ENCODE measurements around the gene RHOC. TPM values are rescaled to one million over a fixed set of nuclear protein-coding genes. Genes with fewer than 3 reads are reported as not detected.

The RHOC gene
- total RNA-seq, 5 donors from 2014 or later (not counting 1 experiment from before 2014, with no cell fraction given), result 6.0 to 33.2 (median 12.1) TPM

GRCh38 chr1:112704934-112705627 lies 1.8 kb downstream of the RHOC start:
- peaks cover 0 to 4% of the 10 kb centered on the region in 2 experiments for H3K27me3 ChIP-seq (replicated peaks in 1 of 2; ENCODE audit: control insufficient read depth in 2 of 2, extremely low read depth in 1 of 2, insufficient read depth in 2 of 2, low read length in 1 of 2)
- peaks cover 0 to 7% of the 10 kb centered on the region in 2 donors for H3K36me3 ChIP-seq (ENCODE audit: control insufficient read depth in 2 of 2, extremely low read depth in 1 of 2, insufficient read depth in 1 of 2, low read length in 1 of 2)
- Mint-ChIP-seq H3K27ac (peak overlapping the region; percentile 79 to 82), H3K4me1 (peaks cover 53 to 67% (median 54%) of the 10 kb centered on the region in 3 donors), H3K9me3 (no peaks in the 10 kb centered on the region), H3K4me3 (peak overlapping the region; percentile 61 to 74 (median 69)), H3K27me3 (no peaks in the 10 kb centered on the region), H3K36me3 (no peaks in the 10 kb centered on the region)
- DNase-seq (peak in 27 of 35 experiments; percentile 22 to 71 (median 43)), ATAC-seq (replicated peaks in 1 of 4) (peak; percentile 67 to 77 (median 70))
- CTCF ChIA-PET, result interaction anchor here (0.6 to 1.6 kb wide), 5 partner anchors 11 to 315 kb away, joined by 3 to 17 read pairs (median 4); partner anchors contain the start of gene PPM1J (in 1 of the 2)
- H3K4me1 ChIP-seq (ENCODE audit: control insufficient read depth in 1 of 2, extremely low read depth in 1 of 2, insufficient read depth in 2 of 2, low read length in 2 of 2), result peaks cover 15 to 62% of the 10 kb centered on the region in 2 experiments
- POLR2A ChIA-PET, result interaction anchor here in 1 of 2 donors (0.6 kb wide), 1 partner anchor 250 kb away, joined by 3 read pairs; no protein-coding TSS in a partner anchor
- H3K4me3 ChIP-seq (ENCODE audit: control insufficient read depth in 1 of 2, extremely low read depth in 1 of 2, low read length in 1 of 2), result peak overlapping the region in 1 of 2 donors; percentile 27
- no peaks in the 10 kb centered on the region for H3K9me3 ChIP-seq
- peak overlapping the region; percentile 39 for H3K27ac ChIP-seq (ENCODE audit: low read length)
- WGBS (ENCODE audit: insufficient coverage), result 3% methylated on average over 8 of the region's 13 CpGs

- peaks cover 0 to 13% of the 10 kb centered on the region in 2 donors for H3K36me3 ChIP-seq (ENCODE audit: control insufficient read depth in 2 of 2, extremely low read depth in 1 of 2, insufficient read depth in 1 of 2, low read length in 1 of 2)
- H3K4me3 ChIP-seq (ENCODE audit: control insufficient read depth in 1 of 2, extremely low read depth in 1 of 2, low read length in 1 of 2), result peak overlapping the region in 1 of 2 donors; percentile 27
- peak overlapping the region; percentile 79 to 82 for H3K27ac Mint-ChIP-seq
- 26% methylated on average over 6 of the region's 7 CpGs for WGBS (ENCODE audit: insufficient coverage)
- no peaks in the 10 kb centered on the region for H3K9me3 ChIP-seq
- H3K9me3 Mint-ChIP-seq, result no peaks in the 10 kb centered on the region
- DNase-seq (peak in 1 of 35 experiments; percentile 29), ATAC-seq (replicated peaks in 1 of 4) (no peak)
- POLR2A ChIA-PET, result interaction anchor here in 1 of 2 donors (0.6 kb wide), 2 partner anchors 11 to 250 kb away, joined by 3 read pairs; partner anchors contain the start of gene PPM1J
- H3K27ac ChIP-seq (ENCODE audit: low read length), result peak overlapping the region; percentile 39
- peaks cover 0 to 4% of the 10 kb centered on the region in 2 experiments for H3K27me3 ChIP-seq (replicated peaks in 1 of 2; ENCODE audit: control insufficient read depth in 2 of 2, extremely low read depth in 1 of 2, insufficient read depth in 2 of 2, low read length in 1 of 2)
- H3K4me3 Mint-ChIP-seq, result peak overlapping the region; percentile 61 to 74 (median 69)
- H3K27me3 Mint-ChIP-seq, result no peaks in the 10 kb centered on the region
- H3K4me1 Mint-ChIP-seq, result peaks cover 59 to 73% (median 60%) of the 10 kb centered on the region in 3 donors
- peaks cover 6% of the 10 kb centered on the region for H3K36me3 Mint-ChIP-seq
- H3K4me1 ChIP-seq (ENCODE audit: control insufficient read depth in 1 of 2, extremely low read depth in 1 of 2, insufficient read depth in 2 of 2, low read length in 2 of 2), result peaks cover 15 to 65% of the 10 kb centered on the region in 2 experiments
- CTCF ChIA-PET, result interaction anchor here in 1 of 2 donors (0.6 to 1.6 kb wide), 4 partner anchors 11 to 314 kb away, joined by 3 to 17 read pairs (median 4); partner anchors contain the start of gene PPM1J
Observed at GRCh38 chr1:112704391-112704933, 2.5 kb downstream of the RHOC start.

- Mint-ChIP-seq H3K27me3 (no peaks in the 10 kb centered on the region), H3K27ac (peak overlapping the region; percentile 57 to 82), H3K9me3 (no peaks in the 10 kb centered on the region), H3K36me3 (peaks cover 8% of the 10 kb centered on the region), H3K4me3 (no peak overlapping the region), H3K4me1 (peaks cover 61 to 78% (median 62%) of the 10 kb centered on the region in 3 donors)
- CTCF ChIA-PET, result interaction anchor here in 1 of 2 donors (1.6 kb wide), 1 partner anchor 313 kb away, joined by 5 read pairs; no protein-coding TSS in a partner anchor
- Histone ChIP-seq H3K27me3 (replicated peaks in 1 of 2; ENCODE audit: control insufficient read depth in 2 of 2, extremely low read depth in 1 of 2, insufficient read depth in 2 of 2, low read length in 1 of 2) (peaks cover 0 to 4% of the 10 kb centered on the region in 2 experiments), H3K27ac (ENCODE audit: low read length) (peak overlapping the region; percentile 39), H3K4me3 (ENCODE audit: control insufficient read depth in 1 of 2, extremely low read depth in 1 of 2, low read length in 1 of 2) (no peak overlapping the region), H3K9me3 (no peaks in the 10 kb centered on the region), H3K4me1 (ENCODE audit: control insufficient read depth in 1 of 2, extremely low read depth in 1 of 2, insufficient read depth in 2 of 2, low read length in 2 of 2) (peaks cover 15 to 65% of the 10 kb centered on the region in 2 experiments), H3K36me3 (ENCODE audit: control insufficient read depth in 2 of 2, extremely low read depth in 1 of 2, insufficient read depth in 1 of 2, low read length in 1 of 2) (peaks cover 3 to 17% of the 10 kb centered on the region in 2 donors)
- WGBS (ENCODE audit: insufficient coverage), result 87% methylated on average over 3 of the region's 8 CpGs
- POLR2A ChIA-PET, result interaction anchor here (0.5 to 0.6 kb wide), 3 partner anchors 11 to 202 kb away, joined by 3 to 4 read pairs (median 3); partner anchors contain the start of gene PPM1J (in 1 of the 2)
- DNase-seq (no peak), ATAC-seq (replicated peaks in 1 of 4) (no peak)
Observed at GRCh38 chr1:112703706-112704105, 3.2 kb downstream of the RHOC start.

GRCh38 chr1:112702420-112703261 lies 4.3 kb downstream of the RHOC start:
- Mint-ChIP-seq H3K27me3 (no peaks in the 10 kb centered on the region), H3K9me3 (no peaks in the 10 kb centered on the region), H3K27ac (peak overlapping the region; percentile 73 to 83), H3K36me3 (peaks cover 15% of the 10 kb centered on the region), H3K4me3 (peak overlapping the region in 1 of 3 donors; percentile 17), H3K4me1 (peaks cover 56 to 74% (median 62%) of the 10 kb centered on the region in 3 donors)
- Histone ChIP-seq H3K27ac (ENCODE audit: low read length) (no peak overlapping the region), H3K27me3 (replicated peaks in 1 of 2; ENCODE audit: control insufficient read depth in 2 of 2, extremely low read depth in 1 of 2, insufficient read depth in 2 of 2, low read length in 1 of 2) (peaks cover 0 to 4% of the 10 kb centered on the region in 2 experiments), H3K9me3 (no peaks in the 10 kb centered on the region), H3K4me3 (ENCODE audit: control insufficient read depth in 1 of 2, extremely low read depth in 1 of 2, low read length in 1 of 2) (no peak overlapping the region), H3K36me3 (ENCODE audit: control insufficient read depth in 2 of 2, extremely low read depth in 1 of 2, insufficient read depth in 1 of 2, low read length in 1 of 2) (peaks cover 6 to 28% of the 10 kb centered on the region in 2 donors), H3K4me1 (ENCODE audit: control insufficient read depth in 1 of 2, extremely low read depth in 1 of 2, insufficient read depth in 2 of 2, low read length in 2 of 2) (peaks cover 15 to 64% of the 10 kb centered on the region in 2 experiments)
- ChIA-PET CTCF (interaction anchor here in 1 of 2 donors (1.2 kb wide), 1 partner anchor 50 kb away, joined by 3 read pairs; no protein-coding TSS in a partner anchor), POLR2A (no interaction called here)
- WGBS (ENCODE audit: insufficient coverage), result 96% methylated on average over 9 of the region's 12 CpGs
- DNase-seq (no peak), ATAC-seq (replicated peaks in 1 of 4) (no peak)

GRCh38 chr1:112702067-112702395 lies 4.9 kb downstream of the RHOC start:
- POLR2A ChIA-PET, result no interaction called here
- H3K4me1 ChIP-seq (ENCODE audit: control insufficient read depth in 1 of 2, extremely low read depth in 1 of 2, insufficient read depth in 2 of 2, low read length in 2 of 2), result peaks cover 15 to 59% of the 10 kb centered on the region in 2 experiments
- CTCF ChIA-PET, result interaction anchor here (0.6 to 1.2 kb wide), 2 partner anchors 13 to 49 kb away, joined by 3 to 4 read pairs; no protein-coding TSS in a partner anchor

More at GRCh38 chr1:112702067-112702395, 4.9 kb downstream of the RHOC start:
- Mint-ChIP-seq H3K27me3 (no peaks in the 10 kb centered on the region), H3K4me3 (peak overlapping the region in 1 of 3 donors; percentile 17), H3K4me1 (peaks cover 52 to 71% (median 60%) of the 10 kb centered on the region in 3 donors), H3K27ac (peak overlapping the region; percentile 73 to 83), H3K36me3 (peaks cover 19% of the 10 kb centered on the region), H3K9me3 (no peaks in the 10 kb centered on the region)
- Histone ChIP-seq H3K36me3 (ENCODE audit: control insufficient read depth in 2 of 2, extremely low read depth in 1 of 2, insufficient read depth in 1 of 2, low read length in 1 of 2) (peaks cover 6 to 32% of the 10 kb centered on the region in 2 donors), H3K27ac (ENCODE audit: low read length) (peak overlapping the region; percentile 36), H3K4me3 (ENCODE audit: control insufficient read depth in 1 of 2, extremely low read depth in 1 of 2, low read length in 1 of 2) (no peak overlapping the region), H3K27me3 (replicated peaks in 1 of 2; ENCODE audit: control insufficient read depth in 2 of 2, extremely low read depth in 1 of 2, insufficient read depth in 2 of 2, low read length in 1 of 2) (no peaks in the 10 kb centered on the region), H3K9me3 (no peaks in the 10 kb centered on the region)
- ATAC-seq (replicated peaks in 1 of 4), result no peak
- 86% methylated on average over 3 of the region's 3 CpGs for WGBS (ENCODE audit: insufficient coverage)
- no peak for DNase-seq

Measured in T-cell (primary cell).